HG02852 (cell line): ENCODE data around the gene MAGEB1.
A peak's percentile ranks its signal among the peaks of the same experiment; 100 is the strongest.

Experiments used
- ATAC-seq: cut with Tn5 transposase; IDR thresholded peaks from one replicate; pipeline ENCODE4 v1.9.1; 2021; ENCODE audit warnings: mild to moderate bottlenecking, moderate library complexity; ENCODE audit not compliant: unreplicated experiment

Gene MAGEB1, protein sequence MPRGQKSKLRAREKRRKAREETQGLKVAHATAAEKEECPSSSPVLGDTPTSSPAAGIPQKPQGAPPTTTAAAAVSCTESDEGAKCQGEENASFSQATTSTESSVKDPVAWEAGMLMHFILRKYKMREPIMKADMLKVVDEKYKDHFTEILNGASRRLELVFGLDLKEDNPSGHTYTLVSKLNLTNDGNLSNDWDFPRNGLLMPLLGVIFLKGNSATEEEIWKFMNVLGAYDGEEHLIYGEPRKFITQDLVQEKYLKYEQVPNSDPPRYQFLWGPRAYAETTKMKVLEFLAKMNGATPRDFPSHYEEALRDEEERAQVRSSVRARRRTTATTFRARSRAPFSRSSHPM

GRCh38 chrX:30246769-30247489, at the start of gene MAGEB1:
TSS of gene MAGEB1 (plus strand) at chrX:30247146. CDS start at chrX:30250494, 3,348 bp downstream.
- ATAC-seq: no peak

GRCh38 chrX:30212172-30212571, 34.8 kb upstream of the MAGEB1 start:
- no peak for ATAC-seq

DNA sequence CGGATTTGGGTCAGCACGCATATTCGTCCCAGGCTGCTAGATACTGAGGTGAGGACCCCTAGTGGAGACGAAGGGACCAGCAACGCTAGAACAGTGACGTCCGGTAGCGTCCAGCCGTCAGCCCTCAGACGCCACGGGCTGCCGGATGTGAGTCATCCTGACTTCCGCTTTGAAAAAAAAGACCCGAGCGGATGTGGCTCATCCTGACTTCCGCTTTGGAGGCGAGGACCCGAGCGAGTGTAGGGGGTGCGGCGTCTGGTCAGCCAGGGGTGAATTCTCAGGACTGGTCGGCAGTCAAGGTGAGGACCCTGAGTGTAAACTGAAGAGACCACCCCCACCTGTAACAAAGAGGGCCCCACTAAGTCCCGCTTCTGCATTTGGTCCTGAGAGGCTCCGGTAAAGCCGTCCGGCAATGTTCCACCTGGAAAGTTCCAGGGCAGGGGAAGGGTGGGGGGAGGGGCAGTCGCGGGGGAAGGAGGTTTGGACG, 31.5 kb upstream of the MAGEB1 start, which contains the start of gene MAGEB2:
Gene MAGEB2 (plus strand): TSS at position 207 of the 487 bp plus-strand sequence. CDS start 3,018 bp downstream, outside the sequence.
- no peak for ATAC-seq

DNA sequence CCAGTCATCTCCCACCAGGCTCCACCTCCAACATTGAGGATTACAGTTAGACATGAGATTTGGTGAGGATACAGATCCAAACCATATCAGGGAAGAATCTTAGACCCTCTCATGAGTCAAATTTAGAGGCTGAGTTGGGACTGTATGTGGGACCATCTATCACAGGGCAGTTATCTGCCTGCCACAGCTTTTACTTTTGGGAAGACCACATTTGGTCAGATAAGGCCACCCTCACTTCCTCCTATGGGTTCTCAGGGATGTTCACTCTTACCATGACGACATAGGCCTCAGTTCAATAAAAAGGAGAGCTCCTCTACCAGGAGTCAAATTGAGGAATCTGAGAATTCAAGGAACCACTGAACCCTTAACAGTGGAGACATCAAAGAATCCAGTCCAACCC, 29.5 kb upstream of the MAGEB1 start:
- no peak for ATAC-seq

GRCh38 chrX:30219372-30219771, 27.6 kb upstream of the MAGEB1 start:
- no peak for ATAC-seq

- ATAC-seq: no peak
Measured at GRCh38 chrX:30220661-30221060, 26.3 kb upstream of the MAGEB1 start.

GRCh38 chrX:30224536-30224935, 22.4 kb upstream of the MAGEB1 start:
- no peak for ATAC-seq

DNA sequence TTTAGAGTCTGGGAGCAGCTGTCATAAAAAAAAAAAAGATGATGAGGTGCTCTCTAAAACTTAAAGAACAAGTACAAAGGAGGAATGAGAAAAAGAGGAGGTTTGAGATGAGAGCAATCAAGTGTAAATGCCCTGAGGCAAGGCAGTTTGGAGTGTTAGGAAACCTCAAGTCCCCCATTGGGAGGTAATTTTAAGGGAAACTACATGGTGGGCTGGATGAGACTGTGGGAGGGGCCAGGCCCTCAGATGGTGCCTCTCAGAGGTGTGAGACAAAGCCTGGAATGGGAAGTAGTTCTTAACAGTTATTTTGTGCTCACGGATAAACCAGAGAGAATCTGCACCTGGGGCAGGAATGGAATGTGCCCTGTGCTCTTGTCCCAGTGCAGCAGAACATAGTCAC, 18.4 kb upstream of the MAGEB1 start:
- ATAC-seq: no peak

DNA sequence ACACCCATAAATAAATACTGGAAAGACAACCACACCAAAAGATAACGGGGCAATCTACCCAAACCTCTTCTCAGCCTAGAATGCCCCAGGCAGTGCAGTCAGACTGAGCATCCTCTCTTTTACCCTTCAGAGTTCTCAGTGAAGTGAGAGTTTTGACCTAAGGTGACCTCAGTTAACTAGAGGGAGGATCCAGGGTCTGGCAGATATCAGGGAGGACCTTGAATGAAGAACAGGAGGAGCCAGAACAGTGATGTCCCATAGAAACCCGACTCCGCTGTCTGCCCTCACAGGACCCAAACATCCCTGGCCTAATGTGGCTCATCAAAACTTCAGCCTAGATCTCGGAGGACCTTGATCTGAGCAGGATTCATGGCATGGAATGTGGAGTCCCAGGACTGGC, 16.6 kb upstream of the MAGEB1 start, which contains the start of gene MAGEB3:
Gene MAGEB3 (plus strand): TSS at position 263 of the 400 bp plus-strand sequence. CDS start 5,268 bp downstream, outside the sequence.
- ATAC-seq: no peak

DNA sequence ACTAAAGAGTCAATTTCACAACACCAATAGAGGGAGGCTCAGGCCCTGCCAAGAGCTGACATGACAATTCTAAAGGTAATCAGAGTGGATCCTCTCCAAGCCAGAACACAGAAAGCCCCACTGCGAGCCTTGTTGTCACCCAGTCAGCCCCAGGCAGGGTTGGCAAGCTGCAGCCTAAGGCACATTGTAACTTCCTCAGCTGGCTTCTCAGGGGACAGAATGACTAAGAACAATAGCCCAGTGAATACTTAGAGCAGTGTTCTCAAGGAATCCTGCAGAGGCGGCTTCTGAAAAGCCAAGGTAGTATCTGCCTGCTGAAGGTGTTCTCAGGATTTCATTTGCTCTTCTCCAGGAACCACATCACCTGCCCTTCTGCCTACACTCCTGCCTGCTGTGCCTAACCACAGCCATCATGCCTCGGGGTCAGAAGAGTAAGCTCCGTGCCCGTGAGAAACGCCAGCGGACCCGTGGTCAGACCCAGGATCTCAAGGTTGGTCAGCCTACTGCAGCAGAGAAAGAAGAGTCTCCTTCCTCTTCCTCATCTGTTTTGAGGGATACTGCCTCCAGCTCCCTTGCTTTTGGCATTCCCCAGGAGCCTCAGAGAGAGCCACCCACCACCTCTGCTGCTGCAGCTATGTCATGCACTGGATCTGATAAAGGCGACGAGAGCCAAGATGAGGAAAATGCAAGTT, 5.1 kb upstream of the MAGEB1 start, which contains the start of gene MAGEB4:
Gene MAGEB4 (plus strand): TSS at position 277 of the 692 bp plus-strand sequence. CDS start 136 bp downstream, at position 413.
- no peak for ATAC-seq

- peak; percentile 70 for ATAC-seq
Measured at GRCh38 chrX:30248854-30249253, 1.9 kb downstream of the MAGEB1 start.

DNA sequence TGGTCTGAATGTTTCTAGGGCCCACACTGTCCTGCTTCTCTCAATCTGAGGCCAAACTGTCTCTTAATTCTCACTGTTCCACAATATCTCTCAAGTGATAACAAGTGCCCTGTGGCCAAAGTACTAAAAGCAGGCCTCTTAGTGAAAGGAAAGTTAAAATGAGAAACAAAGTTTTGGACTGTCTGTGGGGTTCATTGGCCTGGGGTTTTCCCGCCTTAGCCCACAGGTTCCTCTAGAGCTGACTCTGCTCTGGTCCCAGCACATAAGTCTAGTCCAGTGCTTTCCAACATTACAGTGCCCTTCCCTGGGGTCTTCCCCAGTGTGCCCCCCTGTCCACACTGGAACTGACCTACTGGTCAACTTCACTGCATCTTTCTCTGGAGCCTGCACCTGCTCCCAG, 6.3 kb downstream of the MAGEB1 start:
- peak; percentile 69 for ATAC-seq

DNA sequence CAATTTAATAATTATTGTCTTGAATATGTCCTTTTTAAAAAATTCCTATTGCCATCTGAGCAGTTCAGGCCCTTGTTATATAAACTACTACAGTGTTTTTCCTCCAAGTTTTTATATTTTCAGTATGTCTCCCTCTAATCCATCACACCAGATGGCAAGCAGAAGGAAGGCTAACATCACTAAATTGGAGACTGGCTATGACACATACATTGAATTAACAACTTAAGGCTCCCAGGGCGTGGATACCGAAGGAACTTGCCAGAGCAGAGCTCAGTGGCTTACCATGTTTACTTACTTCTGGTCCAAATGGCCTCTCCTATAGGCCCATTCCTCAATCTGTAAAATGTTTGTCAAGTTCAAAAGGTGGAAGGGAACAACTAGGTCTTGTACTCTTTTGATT, 13.0 kb downstream of the MAGEB1 start:
- no peak for ATAC-seq

- ATAC-seq: no peak
Measured at GRCh38 chrX:30261012-30261411, 14.1 kb downstream of the MAGEB1 start.

DNA sequence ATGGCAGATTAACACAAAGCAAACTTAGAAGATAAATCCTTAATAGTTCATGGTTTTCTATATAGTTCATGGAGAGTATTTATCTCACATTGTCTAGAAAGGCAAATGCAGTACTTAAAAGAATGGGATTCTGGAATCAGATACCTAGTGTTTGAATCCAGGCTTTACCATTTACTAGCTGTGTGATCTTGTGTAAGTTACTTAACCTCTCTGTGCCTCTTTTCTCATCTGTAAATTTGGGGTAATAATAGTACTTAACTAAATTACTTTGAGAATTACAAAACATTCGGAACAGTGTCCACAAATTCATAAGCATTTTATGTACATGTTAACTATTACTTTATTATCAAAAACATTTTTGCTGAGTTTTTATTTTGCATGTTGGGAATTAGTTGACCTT, 15.8 kb downstream of the MAGEB1 start:
- ATAC-seq: no peak

- no peak for ATAC-seq
Measured at GRCh38 chrX:30270639-30271038, 23.7 kb downstream of the MAGEB1 start.

GRCh38 chrX:30275498-30275897, 28.6 kb downstream of the MAGEB1 start:
- no peak for ATAC-seq

GRCh38 chrX:30278365-30278764, 31.4 kb downstream of the MAGEB1 start:
- ATAC-seq: no peak

DNA sequence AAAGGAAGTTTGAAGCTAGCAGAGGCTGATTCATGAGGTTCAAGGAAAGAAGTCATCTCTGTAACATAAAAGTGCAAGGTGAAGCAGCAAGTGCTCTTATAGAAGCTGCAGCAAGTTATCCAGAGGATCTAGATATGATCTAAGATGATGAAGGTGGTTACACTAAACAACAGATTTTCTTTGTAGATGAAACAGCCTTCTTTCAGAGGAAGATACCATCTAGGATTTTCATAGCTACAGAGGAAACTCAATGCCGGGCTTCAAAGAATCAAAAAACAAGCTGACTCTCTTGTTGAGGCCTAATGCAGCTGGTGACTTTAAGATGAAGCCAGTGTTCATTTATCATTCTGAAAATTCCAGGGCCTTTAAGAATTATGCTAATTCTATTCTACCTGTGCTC, 33.5 kb downstream of the MAGEB1 start:
- no peak for ATAC-seq

GRCh38 chrX:30282527-30282926, 35.6 kb downstream of the MAGEB1 start:
- ATAC-seq: no peak
